Muscle layer of duodenum (tissue), 2 donors: ENCODE data around the gene VPS37C.

Experiments
- H3K27ac ChIP-seq: one replicate; pipeline ENCODE4 v1.7.0; 2013; ENCODE audit warnings: mild to moderate bottlenecking, low read length
- H3K27me3 ChIP-seq: one replicate; pipeline ENCODE4 v1.7.0; 2013; ENCODE audit warnings: low read depth, mild to moderate bottlenecking, control low read depth, low read length
- H3K36me3 ChIP-seq, 2 donors: one replicate each; pipeline ENCODE4 v1.7.0; 2013; ENCODE audit warnings: low read length in 2 of 2, control low read depth in 1 of 2, mild to moderate bottlenecking in 1 of 2; ENCODE audit not compliant: insufficient read depth in 2 of 2, control insufficient read depth in 1 of 2
- H3K4me1 ChIP-seq, 2 donors: one replicate each; pipeline ENCODE4 v1.7.0; 2013; ENCODE audit warnings: low read length in 2 of 2, mild to moderate bottlenecking in 2 of 2, control low read depth in 1 of 2, moderate library complexity in 1 of 2; ENCODE audit not compliant: insufficient read depth in 2 of 2, control insufficient read depth in 1 of 2
- H3K4me3 ChIP-seq, 2 donors: one replicate each; pipeline ENCODE4 v1.7.0; 2013; ENCODE audit warnings: low read length in 2 of 2, low read depth in 1 of 2, mild to moderate bottlenecking in 1 of 2
- H3K9me3 ChIP-seq, 2 donors: one replicate each; pipeline ENCODE4 v1.7.0; 2013; ENCODE audit warnings: low read length in 2 of 2, control low read depth in 1 of 2, mild to moderate bottlenecking in 1 of 2; ENCODE audit not compliant: control insufficient read depth in 1 of 2
- donor health status: healthy.

VPS37C gene

GRCh38 chr11:61163021-61163420 is 1.8 kb upstream of the VPS37C start:
- no peak overlapping the region for H3K4me3 ChIP-seq
- H3K27ac ChIP-seq = no peak overlapping the region
- no peaks in the 10 kb centered on the region for H3K36me3 ChIP-seq
- H3K4me1 ChIP-seq = peaks cover 14 to 26% of the 10 kb centered on the region in 2 donors
- no peaks in the 10 kb centered on the region for H3K27me3 ChIP-seq
- H3K9me3 ChIP-seq = no peaks in the 10 kb centered on the region

DNA sequence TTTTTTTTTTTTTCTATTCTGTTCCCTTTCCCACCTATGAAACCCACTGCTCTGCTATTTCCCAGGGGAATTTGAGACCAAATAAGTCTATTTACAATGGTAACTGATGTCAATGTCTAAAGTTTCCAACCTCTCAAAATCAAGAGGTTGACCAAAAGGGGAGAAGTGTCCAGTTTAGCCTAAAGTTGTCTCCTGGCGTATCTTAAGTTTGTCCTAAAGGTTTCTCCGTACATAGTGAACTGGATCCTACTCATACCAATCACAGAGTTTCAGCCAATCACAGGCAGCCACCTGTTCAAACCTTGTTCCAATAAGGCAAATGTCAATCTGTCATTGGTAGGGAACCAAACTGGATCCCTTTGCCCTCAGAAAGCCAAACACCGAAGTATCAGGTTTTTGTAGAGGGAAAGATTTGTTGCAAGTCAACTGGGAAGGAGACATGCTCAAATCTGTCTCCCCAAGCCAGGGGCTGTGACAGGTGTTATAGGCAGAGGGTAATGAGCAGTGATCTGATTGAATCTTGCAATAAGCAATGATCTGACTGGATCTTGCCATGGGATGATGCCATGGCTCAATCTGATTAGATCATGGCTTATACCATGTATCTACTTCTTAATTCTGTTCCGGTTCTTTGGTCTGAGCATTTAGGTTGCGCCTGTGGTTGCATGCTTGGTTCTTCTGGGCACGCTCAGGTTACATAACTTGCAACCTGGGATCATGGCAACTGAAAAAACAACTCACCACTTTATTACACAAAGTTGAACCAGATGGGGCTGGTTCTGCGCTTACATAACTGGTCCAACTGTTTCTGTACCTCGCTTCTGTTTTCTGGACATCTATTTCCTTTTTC is 1.1 kb upstream of the VPS37C start:
- Histone ChIP-seq H3K4me1 (peaks cover 14 to 26% of the 10 kb centered on the region in 2 donors), H3K36me3 (peaks cover 0 to 1% of the 10 kb centered on the region in 2 donors), H3K4me3 (peak overlapping the region; percentile 71 to 90), H3K9me3 (no peaks in the 10 kb centered on the region), H3K27ac (peak overlapping the region; percentile 94), H3K27me3 (no peaks in the 10 kb centered on the region)

DNA sequence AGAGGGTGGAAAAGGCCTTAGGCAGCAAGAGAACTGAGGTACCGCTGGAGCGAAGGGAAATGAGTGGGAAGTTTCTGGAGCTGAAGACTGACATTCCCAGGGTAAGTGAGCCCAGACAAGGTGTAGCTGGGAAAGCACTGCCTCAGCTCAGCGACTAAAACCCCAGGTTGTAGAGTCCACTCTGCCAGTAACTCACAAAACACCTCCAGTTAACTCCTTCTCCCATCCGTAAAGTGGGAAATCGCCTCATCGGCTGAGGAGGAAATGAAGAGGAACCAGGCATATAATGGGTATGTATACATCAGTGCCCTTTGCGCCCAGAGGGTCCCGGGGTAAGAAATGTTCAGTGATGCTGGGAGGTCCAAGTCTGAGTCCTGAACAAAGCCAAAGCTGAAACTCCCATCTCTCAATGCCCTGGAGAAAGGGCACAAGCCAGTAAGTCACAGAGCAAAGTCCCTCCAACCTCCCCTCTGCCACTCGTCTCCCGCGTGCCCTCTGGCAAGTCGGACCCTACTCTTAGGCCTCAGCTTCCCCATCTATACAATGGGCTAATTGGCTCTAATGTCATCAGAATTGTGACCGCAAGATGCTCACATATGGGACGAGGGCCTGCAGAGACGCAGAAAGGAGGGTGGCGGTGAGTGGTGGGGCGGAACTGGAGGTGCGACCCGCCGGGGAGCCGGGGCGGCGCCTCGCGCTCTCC is 588 bp downstream of the VPS37C start:
- Histone ChIP-seq H3K27ac (peak overlapping the region; percentile 85), H3K4me3 (peak overlapping the region; percentile 71 to 90), H3K4me1 (peaks cover 14 to 26% of the 10 kb centered on the region in 2 donors), H3K27me3 (no peaks in the 10 kb centered on the region), H3K9me3 (no peaks in the 10 kb centered on the region), H3K36me3 (peaks cover 0 to 5% of the 10 kb centered on the region in 2 donors)

- Histone ChIP-seq H3K27ac (peak overlapping the region; percentile 65), H3K27me3 (no peaks in the 10 kb centered on the region), H3K36me3 (peaks cover 0 to 5% of the 10 kb centered on the region in 2 donors), H3K4me3 (peak overlapping the region; percentile 4 to 34), H3K9me3 (peaks cover 0 to 4% of the 10 kb centered on the region in 2 donors), H3K4me1 (peaks cover 15 to 27% of the 10 kb centered on the region in 2 donors)
Observed at GRCh38 chr11:61158691-61159381, 2.4 kb downstream of the VPS37C start.

DNA sequence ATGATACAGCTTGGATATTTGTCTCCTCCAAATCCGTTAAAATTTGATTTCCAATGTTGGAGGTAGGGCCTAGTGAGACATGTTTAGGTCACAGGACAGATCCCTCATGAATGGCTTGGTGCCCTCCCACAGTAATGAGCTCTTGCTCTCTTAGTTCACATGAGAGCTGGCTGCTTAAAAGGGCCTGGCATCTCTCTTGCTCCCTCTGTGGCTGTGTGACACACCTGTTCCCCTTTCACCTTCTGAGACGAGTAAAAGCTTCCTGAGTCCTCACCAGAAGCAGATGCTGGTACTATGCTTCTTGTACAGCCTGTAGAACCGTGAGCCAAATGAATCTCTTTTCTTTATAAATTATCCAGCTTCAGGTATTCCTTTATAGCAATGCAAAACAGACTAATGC is 3.5 kb downstream of the VPS37C start:
- no peak overlapping the region for H3K27ac ChIP-seq
- H3K4me1 ChIP-seq = peaks cover 20 to 38% of the 10 kb centered on the region in 2 donors
- H3K36me3 ChIP-seq = peaks cover 0 to 5% of the 10 kb centered on the region in 2 donors
- H3K27me3 ChIP-seq = no peaks in the 10 kb centered on the region
- H3K4me3 ChIP-seq = no peak overlapping the region
- H3K9me3 ChIP-seq = peaks cover 0 to 4% of the 10 kb centered on the region in 2 donors

DNA sequence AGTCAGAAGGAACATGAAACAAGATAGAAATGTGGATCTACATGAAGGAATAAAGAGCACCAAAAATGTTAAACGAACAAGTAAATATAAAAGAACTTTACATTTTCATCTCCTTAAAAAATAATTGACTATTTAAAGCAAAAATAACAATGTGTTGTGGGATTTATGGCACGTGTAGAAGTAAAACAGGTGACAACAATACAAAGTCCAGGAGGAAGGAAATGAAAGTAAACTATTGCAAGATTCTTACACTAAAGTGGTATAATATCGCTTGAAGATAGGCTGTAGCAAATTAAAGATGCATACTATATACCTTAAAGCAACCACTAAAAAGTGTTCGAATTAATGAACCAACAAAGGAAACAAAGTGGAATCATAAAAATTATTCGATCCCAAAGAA is 5.5 kb downstream of the VPS37C start:
- peaks cover 0 to 5% of the 10 kb centered on the region in 2 donors for H3K36me3 ChIP-seq
- peaks cover 27 to 49% of the 10 kb centered on the region in 2 donors for H3K4me1 ChIP-seq
- H3K27me3 ChIP-seq = no peaks in the 10 kb centered on the region
- no peak overlapping the region for H3K27ac ChIP-seq
- H3K4me3 ChIP-seq = no peak overlapping the region
- H3K9me3 ChIP-seq = peaks cover 0 to 4% of the 10 kb centered on the region in 2 donors

DNA sequence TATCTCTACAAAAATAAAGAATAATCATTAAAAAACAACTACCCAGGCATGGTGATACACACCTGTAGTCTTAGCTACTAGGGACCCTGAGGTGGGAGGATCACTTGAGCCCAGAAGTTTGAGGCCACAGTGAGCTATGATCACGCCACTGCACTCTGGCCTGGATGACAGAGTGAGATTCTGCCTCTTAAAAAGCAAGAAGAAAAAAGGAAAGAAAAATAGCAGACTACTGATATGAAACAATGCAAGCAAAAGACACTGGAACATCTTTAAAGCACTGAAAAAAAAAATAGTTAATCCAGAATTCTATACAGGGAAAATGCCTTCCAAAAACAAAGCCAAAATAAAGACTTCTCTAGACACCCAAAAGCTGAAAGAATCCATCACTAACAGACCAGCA is 5.9 kb downstream of the VPS37C start:
- Histone ChIP-seq H3K27ac (no peak overlapping the region), H3K4me3 (no peak overlapping the region), H3K9me3 (peaks cover 0 to 4% of the 10 kb centered on the region in 2 donors), H3K27me3 (no peaks in the 10 kb centered on the region), H3K36me3 (peaks cover 0 to 5% of the 10 kb centered on the region in 2 donors), H3K4me1 (peaks cover 29 to 49% of the 10 kb centered on the region in 2 donors)

GRCh38 chr11:61154528-61154927 is 6.7 kb downstream of the VPS37C start:
- Histone ChIP-seq H3K4me1 (peaks cover 37 to 49% of the 10 kb centered on the region in 2 donors), H3K27me3 (no peaks in the 10 kb centered on the region), H3K4me3 (no peak overlapping the region), H3K27ac (no peak overlapping the region), H3K36me3 (peaks cover 0 to 5% of the 10 kb centered on the region in 2 donors), H3K9me3 (peaks cover 0 to 4% of the 10 kb centered on the region in 2 donors)

DNA sequence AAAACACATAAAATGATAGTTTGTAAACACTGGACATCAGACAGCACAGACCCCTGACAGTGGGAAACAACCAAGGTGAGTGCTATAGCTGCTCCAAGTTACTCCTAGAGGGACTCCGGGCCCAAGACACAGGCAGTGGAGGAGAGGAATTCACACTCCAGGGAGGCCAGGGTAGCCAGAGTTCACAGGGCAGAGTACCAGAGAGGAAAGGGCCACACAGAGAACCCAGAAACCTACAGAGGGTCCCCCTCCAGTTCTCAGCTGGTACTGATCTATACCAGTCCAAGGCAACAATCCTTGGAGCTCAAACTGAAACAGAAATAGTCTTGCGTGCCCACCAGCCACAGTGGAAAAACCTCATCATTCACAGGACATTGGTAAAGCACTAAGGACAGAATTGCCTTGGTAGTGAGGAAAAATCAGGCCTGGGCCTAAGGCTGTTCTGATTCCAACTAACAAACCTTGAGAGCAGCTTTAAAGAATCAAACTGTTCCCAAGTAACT is 7.6 kb downstream of the VPS37C start:
- no peak overlapping the region for H3K4me3 ChIP-seq
- peak overlapping the region; percentile 86 for H3K27ac ChIP-seq
- H3K27me3 ChIP-seq = no peaks in the 10 kb centered on the region
- peaks cover 0 to 4% of the 10 kb centered on the region in 2 donors for H3K9me3 ChIP-seq
- H3K4me1 ChIP-seq = peaks cover 38 to 53% of the 10 kb centered on the region in 2 donors
- peaks cover 0 to 5% of the 10 kb centered on the region in 2 donors for H3K36me3 ChIP-seq

DNA sequence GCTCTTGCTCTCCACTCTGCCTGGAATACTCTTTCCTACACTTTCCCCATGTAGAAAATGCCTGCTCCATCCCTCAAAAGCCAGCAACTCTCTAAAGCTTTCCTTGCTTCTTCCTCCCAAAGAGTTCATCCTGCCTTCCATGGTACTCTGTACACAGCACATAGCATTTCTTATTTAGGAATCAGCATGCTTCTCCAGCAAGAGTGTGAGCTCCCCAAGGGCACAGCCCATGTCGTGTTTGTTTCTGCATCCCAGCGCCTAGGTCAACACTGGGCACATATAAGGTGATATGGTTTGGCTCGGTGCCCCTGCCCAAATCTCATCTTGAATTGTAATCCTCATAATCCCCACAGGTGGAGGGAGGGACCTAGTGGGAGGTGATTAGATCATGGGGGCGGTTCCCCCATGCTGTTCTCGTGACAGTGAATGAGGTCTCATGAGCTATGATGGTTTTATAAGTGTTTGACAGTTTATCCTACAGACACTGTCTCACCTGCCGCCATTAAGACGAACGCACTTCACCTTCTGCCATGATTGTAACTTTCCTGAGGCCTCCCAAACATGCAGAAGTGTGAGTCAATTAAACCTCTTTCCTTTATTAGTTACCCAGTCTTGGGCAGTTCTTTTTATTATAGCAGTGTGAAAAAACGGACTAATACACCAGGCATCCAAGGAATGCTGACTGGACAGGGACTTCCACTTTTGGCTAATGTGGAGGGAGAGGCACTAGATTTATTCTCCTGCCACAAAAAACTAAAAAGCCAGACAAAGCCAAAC is 8.2 kb downstream of the VPS37C start:
- H3K4me3 ChIP-seq = no peak overlapping the region
- H3K27ac ChIP-seq = peak overlapping the region; percentile 86
- H3K27me3 ChIP-seq = no peaks in the 10 kb centered on the region
- H3K4me1 ChIP-seq = peaks cover 40 to 56% of the 10 kb centered on the region in 2 donors
- peaks cover 0 to 5% of the 10 kb centered on the region in 2 donors for H3K36me3 ChIP-seq
- H3K9me3 ChIP-seq = peaks cover 0 to 4% of the 10 kb centered on the region in 2 donors
